ENCODE measurements around the gene TEX9.
"Not testable (repeated sequence)": the region's sequence is repeated elsewhere in the genome, so short reads cannot be mapped to it uniquely, and the experiment has no call there.

TEX9 gene

GRCh38 chr15:56365075-56365711 is at the start of gene TEX9:
Gene TEX9, plus strand, starts transcription at chr15:56365426. Its CDS starts 25 bp downstream, at chr15:56365451.
- peak; percentile 93 for DNase-seq

DNA sequence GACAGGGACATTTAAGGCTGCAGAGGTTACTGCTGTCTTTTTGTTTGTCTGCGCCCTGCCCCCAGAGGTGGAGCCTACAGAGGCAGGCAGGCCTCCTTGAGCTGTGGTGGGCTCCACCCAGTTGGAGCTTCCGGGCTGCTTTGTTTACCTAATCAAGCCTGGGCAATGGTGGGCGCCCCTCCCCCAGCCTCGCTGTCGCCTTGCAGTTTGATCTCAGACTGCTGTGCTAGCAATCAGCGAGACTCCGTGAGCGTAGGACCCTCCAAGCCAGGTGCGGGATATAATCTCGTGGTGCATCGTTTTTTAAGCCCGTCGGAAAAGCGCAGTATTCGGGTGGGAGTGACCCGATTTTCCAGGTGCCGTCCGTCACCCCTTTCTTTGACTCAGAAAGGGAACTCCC is 48.7 kb upstream of the TEX9 start:
- DNase-seq, result not testable (repeated sequence)

DNA sequence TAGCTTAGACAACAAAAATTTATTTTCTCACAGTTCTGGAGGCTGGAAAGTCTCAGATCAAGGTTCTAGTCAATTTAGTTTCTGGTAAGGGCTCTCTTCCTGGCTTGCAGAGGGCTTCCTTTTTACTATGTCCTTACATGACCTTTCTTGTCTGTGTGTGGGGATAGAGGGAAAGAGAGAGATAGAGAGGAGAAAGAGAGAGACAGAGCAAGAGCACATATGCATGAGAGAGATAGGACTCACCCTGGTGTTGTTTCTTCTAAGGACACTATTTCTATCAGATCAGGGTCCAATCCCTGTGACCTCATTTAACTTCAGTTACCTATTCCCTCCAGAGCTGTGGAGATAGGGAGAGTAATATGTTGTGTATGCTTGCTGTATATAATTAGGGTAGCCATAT is 44.9 kb upstream of the TEX9 start:
- DNase-seq, result no peak

DNA sequence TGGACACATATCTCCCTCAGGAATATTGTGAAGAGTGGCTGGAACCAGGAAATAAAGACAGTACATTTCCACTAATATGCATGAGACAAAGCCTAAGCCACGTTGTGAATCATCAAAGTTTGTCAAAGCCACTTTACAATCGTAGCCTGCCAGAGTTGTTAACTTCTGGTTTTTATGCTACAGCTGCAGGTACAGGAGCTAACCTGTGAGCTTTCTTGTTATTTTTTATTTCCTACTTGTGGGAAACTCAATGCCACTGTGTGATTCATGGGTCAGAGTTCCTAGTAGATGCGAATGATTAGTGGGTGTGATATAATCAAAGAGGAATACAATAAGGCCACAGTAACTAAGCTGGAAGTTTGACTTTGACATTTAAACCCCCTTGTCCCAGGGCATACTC is 44.4 kb upstream of the TEX9 start:
- no peak for DNase-seq

DNA sequence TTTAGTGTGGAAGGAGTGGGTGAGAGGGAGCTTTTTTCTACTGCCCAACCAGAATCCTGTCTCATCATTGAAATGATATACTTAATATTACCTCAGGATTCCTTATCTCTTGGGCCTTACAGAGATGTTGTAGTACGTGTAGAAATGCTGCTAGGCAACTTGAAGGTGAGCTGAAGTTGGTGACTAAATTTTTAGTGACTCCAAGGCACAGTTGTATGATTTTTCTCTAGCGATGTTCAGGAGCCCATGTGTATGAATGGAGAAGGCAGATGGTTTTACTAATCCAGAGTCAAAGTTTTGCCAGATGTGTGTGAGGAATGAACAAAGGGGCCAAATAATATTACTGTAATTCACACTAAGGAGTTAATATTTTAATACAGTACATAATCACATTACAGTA is 42.8 kb upstream of the TEX9 start:
- no peak for DNase-seq

- no peak for DNase-seq
Observed at GRCh38 chr15:56323435-56323834, 41.8 kb upstream of the TEX9 start.

GRCh38 chr15:56325186-56325585 is 40.0 kb upstream of the TEX9 start:
- DNase-seq, result no peak

- DNase-seq, result peak; percentile 16
Observed at GRCh38 chr15:56327721-56328502, 37.3 kb upstream of the TEX9 start.

DNA sequence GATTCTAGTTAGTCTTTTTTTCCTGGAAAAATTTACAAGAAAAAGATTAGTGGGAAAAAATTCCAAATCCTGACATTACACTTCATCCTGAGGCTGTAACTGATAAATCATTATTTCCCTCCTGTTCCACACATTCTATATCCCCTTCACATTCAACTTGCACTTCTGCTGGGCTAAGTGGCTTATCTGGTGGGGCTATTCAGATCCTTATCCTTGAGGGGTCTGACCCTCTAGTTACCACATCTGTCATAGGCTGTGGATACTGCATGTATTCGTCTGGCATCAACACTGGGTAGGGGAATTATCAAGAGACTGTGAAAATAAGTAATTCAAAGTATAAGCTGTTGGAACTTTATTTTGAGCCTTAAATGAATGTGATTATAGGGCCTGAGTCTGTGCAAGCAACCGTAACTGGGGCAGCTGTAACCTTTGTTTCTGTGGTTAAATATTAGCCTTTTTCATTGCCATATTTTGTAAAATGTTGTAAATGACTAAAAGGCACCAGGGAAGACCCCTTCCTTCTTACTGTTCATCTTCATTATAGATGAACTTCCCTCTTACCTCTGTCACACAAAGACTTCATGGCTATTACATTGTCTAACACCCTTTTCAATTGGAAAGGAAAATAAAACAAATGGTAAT is 28.0 kb upstream of the TEX9 start:
- DNase-seq, result no peak

- DNase-seq, result no peak
Observed at GRCh38 chr15:56339594-56339993, 25.6 kb upstream of the TEX9 start.

GRCh38 chr15:56341201-56341600 is 24.0 kb upstream of the TEX9 start:
- no peak for DNase-seq

- DNase-seq, result no peak
Observed at GRCh38 chr15:56342653-56343052, 22.6 kb upstream of the TEX9 start.

DNA sequence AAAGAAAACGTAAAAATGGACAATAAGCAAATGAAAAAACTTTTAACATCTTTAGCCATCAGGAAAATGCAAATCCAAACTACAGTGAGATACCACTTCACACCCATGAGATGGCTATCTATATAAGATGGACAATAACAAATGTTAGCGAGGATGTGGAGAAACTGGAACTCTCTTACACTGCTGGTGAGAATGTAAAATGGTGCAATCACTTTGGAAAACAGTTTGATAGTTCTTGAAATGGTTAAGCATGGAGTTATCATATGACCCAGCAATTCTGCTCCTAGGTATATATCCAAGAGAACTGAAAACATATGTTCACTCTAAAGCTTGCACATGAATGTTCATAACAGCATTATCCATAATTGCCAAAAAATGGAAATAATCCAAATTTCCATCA is 21.3 kb upstream of the TEX9 start:
- DNase-seq, result no peak

DNA sequence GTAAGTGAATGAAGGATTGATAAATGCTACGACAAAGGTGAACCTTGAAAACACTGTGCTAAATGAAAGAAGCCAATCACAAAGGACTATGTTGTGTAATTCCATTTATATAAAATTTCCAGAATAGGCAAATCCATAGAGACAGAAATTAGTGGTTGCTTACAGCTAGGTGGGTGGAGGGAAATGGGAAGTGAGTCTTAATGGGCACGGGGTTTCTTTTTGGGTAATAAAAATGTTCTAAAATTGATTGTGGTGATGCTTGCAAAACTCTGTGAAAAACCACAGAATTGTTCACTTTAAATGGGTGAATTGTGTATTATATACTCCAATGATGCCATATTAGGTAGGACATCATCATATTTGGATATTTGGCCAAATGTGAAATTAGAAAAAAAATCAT is 20.9 kb upstream of the TEX9 start:
- DNase-seq, result no peak

- DNase-seq, result no peak
Observed at GRCh38 chr15:56346414-56346813, 18.8 kb upstream of the TEX9 start.

DNA sequence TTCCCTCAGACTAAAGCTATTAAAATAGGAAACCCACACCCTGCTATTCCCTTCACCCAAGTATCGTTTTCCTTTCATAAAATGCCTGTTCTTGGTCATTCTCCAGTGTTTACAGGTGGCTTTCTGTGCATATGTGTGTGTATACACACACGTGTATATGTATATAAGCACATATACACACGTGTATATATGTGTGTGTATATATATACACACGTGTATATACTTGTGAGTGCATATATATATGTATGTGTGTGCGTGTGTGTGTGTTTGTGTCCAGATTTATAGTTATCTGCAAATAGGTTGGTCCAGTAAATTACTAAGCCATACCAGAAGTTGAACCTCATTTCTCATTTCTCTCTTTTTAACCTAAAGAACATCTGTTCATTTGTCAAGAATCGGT is 15.7 kb upstream of the TEX9 start:
- no peak for DNase-seq

DNA sequence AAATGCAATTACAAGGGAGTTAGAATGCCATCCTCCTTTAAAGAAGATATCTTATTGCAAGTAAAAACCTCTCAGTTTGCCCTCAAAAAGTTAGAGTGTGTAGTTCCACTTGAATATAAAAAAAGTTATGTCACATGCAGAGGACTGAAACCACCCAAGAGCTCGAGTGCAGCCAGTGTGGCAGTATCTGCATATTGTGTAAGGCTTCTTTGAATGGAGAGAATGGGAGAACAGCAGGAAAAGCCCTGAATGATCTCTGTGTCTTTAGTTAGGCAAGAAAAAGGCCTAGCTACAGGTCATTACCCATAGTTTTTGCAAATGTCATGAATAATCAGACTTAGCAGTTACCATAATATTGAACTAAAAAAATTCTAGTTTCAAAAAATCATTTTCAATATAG is 13.9 kb upstream of the TEX9 start:
- DNase-seq, result no peak

- no peak for DNase-seq
Observed at GRCh38 chr15:56351957-56352506, 13.2 kb upstream of the TEX9 start.

DNA sequence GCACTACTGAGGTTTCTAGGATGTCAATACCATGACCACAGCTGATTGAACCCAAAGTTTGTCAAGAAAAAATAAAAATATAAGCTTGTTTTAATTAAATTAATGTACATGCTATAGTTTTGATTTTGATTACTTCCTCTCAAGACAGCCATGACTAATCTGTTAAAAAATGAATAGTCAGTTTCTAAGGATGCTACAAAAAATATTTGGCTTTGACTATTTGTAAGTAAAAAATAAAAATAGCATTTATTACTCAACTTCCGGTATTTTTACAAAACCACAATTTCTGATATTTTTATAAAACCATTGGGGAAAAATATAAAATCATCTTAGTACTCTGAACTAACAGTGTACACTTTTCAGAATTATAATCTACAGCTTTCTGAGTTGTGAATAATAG is 12.1 kb upstream of the TEX9 start:
- no peak for DNase-seq

DNA sequence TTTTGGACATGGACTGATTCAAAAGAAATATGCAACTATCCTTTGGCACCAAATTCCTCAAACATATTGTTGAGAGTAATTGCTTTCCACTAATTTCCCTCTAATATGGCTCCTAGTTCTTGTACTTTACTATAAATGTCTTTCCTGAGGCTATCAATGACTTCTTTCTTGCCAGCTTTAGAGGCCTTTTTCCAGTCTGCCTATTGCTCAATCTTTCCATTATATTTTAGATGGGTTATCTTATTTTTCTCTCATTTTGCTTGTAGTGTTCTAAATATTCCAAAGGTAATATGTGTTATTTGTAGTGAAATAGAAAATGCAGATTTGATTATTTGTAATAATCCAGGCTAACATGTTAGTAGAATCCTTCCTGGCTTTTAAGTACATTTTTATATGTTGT is 11.5 kb upstream of the TEX9 start:
- no peak for DNase-seq

- DNase-seq, result no peak
Observed at GRCh38 chr15:56356616-56357015, 8.6 kb upstream of the TEX9 start.

GRCh38 chr15:56358604-56359003 is 6.6 kb upstream of the TEX9 start:
- no peak for DNase-seq

DNA sequence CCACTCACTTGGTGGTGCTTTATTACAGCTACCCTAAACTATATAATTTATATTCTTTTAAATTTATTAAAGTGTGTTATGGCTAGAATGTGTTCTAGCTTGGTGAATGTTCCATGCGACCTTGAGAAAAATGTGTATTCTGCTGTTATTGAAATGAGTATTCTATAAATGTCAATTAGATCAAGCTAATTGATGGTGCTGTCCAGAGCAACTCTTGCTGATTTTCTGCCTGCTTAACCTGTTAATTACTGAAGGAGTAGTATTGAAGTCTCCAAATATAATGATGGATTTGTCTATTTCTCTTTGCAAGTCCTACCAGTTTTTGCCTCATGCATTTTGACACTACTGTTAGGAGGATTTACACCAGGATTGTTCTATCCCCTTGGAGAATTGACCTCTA is 3.2 kb upstream of the TEX9 start:
- no peak for DNase-seq

DNA sequence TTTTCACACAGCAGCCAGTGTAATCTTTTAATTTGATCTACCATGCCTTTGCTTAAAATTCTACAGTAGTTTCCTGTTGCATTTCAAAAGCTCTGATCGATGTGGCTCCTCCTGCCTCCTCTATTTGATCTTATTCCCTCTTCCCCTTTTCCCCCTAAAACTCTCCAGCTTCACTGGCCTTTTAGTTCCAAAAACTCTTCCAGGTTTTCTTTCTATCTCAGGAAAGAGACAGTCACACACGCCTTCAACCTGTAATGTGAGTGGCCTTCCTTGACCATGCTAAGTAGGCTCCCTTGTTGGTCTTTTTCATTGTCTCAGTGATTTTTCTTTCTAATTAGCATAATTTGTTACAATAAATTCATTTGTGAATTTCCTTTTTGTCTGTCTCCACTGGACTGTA is 985 bp downstream of the TEX9 start:
- DNase-seq, result no peak

Measured in femur (tissue), 1 donor.